Bronchial epithelial cell (primary cell): ENCODE measurements around the gene COL11A2. TPM values are rescaled to one million over a fixed set of nuclear protein-coding genes. Genes with fewer than 3 reads are reported as not detected.

Experiments
- DNase-seq: peaks from one replicate; pipeline ENCODE4 v3.0.0-alpha.2; 2010; ENCODE audit warnings: low read depth
- FAIRE-seq: peaks from 2 replicates; lab custom pipeline; 2011; peaks lifted over from hg19 to GRCh38; lab: Jason Lieb, UNC
- H3K27me3 ChIP-seq: 2 replicates; pipeline ENCODE4 v1.5.1; 2011; ENCODE audit warnings: low read length; ENCODE audit not compliant: control insufficient read depth, insufficient read depth
- H3K36me3 ChIP-seq: 2 replicates; pipeline ENCODE4 v1.5.1; 2011; ENCODE audit warnings: low read length; ENCODE audit not compliant: control insufficient read depth, insufficient read depth
- H3K4me3 ChIP-seq: 2 replicates; pipeline ENCODE4 v1.5.1; 2011; ENCODE audit warnings: mild to moderate bottlenecking, low read depth, low read length, control low read depth
- total RNA-seq: library from RNA; depleted of rRNA; stranded (reverse); fragments of >200 nt; gene quantifications from 2 replicates; pipeline ENCODE4 v1.2.1, GENCODE V29; 2014
- TF ChIP-seq, protein P1 (sequence below): IDR thresholded peaks from 2 replicates; pipeline ENCODE4 v1.5.1; 2011; ENCODE audit warnings: mild to moderate bottlenecking, moderate library complexity, low read length, control low read depth, inconsistent platforms; ENCODE audit not compliant: insufficient read depth, severe bottlenecking

Gene COL11A2
- total RNA-seq, 1 donor from 2014 or later, result under 0.01 TPM

DNA sequence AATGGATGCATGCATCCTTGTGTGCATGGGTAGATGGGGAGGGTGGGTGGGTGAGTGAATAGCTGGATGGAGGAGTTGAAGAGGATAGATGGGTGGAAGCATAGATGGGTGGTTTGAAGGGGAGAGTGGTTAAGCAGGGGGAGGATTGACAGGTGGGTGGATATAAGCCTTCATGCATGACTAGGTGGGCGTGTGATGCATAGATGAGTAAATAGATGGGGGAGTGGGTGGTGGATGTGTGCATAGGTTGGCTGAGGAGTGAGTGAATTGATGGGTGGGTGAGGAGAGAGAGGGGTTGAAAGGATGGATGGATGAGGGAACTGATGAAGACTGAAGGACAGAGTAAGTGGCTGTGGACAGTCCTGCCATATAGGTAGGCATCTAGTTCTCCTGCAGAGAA, 4.5 kb downstream of the COL11A2 start:
- Histone ChIP-seq H3K27me3 (peaks cover 19% of the 10 kb centered on the region), H3K4me3 (no peak overlapping the region), H3K36me3 (no peaks in the 10 kb centered on the region)
- TF ChIP-seq, protein P1, sequence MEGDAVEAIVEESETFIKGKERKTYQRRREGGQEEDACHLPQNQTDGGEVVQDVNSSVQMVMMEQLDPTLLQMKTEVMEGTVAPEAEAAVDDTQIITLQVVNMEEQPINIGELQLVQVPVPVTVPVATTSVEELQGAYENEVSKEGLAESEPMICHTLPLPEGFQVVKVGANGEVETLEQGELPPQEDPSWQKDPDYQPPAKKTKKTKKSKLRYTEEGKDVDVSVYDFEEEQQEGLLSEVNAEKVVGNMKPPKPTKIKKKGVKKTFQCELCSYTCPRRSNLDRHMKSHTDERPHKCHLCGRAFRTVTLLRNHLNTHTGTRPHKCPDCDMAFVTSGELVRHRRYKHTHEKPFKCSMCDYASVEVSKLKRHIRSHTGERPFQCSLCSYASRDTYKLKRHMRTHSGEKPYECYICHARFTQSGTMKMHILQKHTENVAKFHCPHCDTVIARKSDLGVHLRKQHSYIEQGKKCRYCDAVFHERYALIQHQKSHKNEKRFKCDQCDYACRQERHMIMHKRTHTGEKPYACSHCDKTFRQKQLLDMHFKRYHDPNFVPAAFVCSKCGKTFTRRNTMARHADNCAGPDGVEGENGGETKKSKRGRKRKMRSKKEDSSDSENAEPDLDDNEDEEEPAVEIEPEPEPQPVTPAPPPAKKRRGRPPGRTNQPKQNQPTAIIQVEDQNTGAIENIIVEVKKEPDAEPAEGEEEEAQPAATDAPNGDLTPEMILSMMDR, result no peak
- FAIRE-seq, result no peak
- DNase-seq, result no peak

DNA sequence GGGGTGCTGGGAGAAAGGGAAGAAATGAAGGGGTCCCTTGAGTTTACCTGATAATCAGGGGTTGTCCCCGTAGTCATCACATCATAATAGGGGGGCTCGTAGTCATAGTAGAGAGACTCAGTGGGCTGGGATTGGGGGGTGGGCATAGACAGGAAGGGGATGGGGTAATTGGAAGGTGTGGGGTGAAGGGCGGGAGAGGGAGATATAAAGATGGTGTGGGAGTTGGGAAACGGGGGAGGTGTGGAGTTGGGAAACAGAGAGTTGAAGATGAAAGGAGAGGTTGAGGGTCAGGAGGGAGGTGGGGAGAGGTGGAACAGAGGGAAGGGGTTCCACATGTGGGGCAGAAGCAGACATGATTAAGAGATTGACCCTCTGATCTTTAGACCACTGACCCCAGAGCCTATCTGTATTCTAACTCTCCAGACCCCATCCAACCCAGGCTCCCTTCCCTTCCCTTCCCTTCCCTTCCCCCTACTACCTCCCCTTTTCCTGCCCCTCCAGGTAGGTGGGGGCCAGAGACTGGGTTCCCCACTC, 6.5 kb downstream of the COL11A2 start:
- DNase-seq (no peak), FAIRE-seq (no peak)
- peaks cover 5% of the 10 kb centered on the region for H3K27me3 ChIP-seq
- no peaks in the 10 kb centered on the region for H3K36me3 ChIP-seq
- no peak overlapping the region for H3K4me3 ChIP-seq
- TF ChIP-seq, protein P1, result no peak

DNA sequence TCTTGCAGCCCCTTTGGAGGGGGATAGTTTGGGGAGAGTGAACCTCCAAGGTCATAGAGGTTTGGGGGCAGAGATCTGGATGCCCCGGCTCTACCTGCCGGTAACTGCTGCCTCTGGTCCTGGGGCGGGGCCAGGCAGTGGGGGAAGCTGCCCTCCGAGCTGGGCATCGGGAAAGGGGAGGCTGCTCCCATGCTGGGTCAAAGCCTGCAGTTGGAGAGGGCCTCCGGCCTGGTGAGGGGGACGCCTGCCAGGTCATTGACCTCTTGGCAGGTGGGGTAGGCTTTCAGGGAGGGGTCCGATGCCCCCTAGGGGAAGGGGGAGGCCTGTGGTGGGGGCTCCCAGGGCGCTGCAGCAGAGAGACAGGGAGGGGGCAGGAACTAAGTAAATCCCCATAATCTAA, 7.1 kb downstream of the COL11A2 start:
- peaks cover 5% of the 10 kb centered on the region for H3K27me3 ChIP-seq
- FAIRE-seq, result no peak
- DNase-seq, result no peak
- H3K4me3 ChIP-seq, result no peak overlapping the region
- TF ChIP-seq, protein P1, result no peak
- H3K36me3 ChIP-seq, result no peaks in the 10 kb centered on the region

DNA sequence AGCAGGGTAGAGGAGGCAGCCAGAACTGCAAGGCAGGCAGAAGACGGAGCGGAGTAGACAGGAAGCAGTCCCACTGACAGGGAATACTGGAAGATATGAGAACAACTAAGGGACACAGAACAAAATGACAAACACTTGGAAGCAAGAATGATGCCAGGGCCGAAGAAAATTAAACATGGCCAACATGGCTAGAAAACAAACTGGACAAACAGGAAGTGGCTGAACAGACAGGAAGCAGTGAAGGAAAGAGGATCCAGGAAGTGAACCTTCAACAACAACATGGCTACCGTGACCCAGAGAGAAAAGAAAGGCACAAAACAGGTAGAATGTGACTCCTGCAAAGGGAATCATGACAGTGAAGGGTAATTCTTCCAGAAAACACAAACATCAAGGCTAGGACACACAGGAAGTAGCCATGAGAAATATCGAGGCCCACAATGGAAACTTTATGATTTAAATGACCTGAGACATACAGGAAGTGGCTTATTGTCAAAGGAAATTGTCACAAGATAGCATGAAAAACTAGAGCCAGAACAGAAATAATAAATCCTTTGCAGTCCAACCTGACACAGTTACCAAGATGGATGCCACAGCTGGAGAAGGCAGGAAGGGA, 9.1 kb downstream of the COL11A2 start:
- H3K27me3 ChIP-seq, result peaks cover 2% of the 10 kb centered on the region
- no peak for DNase-seq
- H3K4me3 ChIP-seq, result no peak overlapping the region
- H3K36me3 ChIP-seq, result no peaks in the 10 kb centered on the region
- FAIRE-seq, result no peak
- TF ChIP-seq, protein P1, result no peak

DNA sequence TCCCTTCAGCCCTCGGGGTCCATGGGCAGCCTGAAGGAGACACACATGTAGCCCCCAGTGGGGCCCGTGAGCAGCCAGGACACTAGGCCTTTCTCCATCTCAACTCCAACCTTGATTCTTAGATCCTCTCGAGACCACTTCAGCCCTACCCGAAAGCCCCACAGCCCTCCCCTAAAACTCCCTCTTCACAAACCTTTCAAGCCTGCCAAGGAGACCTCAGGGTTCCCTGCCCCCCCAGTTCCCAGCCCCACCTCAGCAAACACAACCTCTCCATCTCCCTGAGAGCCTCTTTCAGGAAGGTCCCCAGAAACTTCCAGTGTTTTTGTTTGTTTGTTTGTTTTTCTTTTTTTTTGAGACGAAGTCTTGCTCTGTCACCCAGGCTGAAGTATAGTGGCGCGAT, 11.1 kb downstream of the COL11A2 start:
- FAIRE-seq, result no peak

More for the DNA sequence above, 11.1 kb downstream of the COL11A2 start:
- Histone ChIP-seq H3K27me3 (peaks cover 2% of the 10 kb centered on the region), H3K4me3 (no peak overlapping the region), H3K36me3 (no peaks in the 10 kb centered on the region)
- no peak for DNase-seq
- TF ChIP-seq, protein P1, result no peak
